Esophagus squamous epithelium (tissue), 4 donors: ENCODE results near the gene SERPINA9.

ENCODE experiments used
- POLR2A ChIP-seq, 4 donors: fragments of 450-650 bp; IDR thresholded peaks; one replicate each; pipeline ENCODE4 v1.6.1; 2017; ENCODE audit warnings: antibody characterized with exemption in 4 of 4, mild to moderate bottlenecking in 4 of 4, moderate library complexity in 3 of 4
- TF ChIP-seq, protein P1 (sequence below), 6 experiments: fragments of 450-650 bp in 4 of 6; fragments of 200-600 bp in 2 of 6; sonication (generic) in 2 of 6; IDR thresholded peaks; one replicate each; pipeline ENCODE4 v1.5.1; 2016 to 2019; ENCODE audit warnings: antibody characterized with exemption in 6 of 6, mild to moderate bottlenecking in 4 of 6, moderate library complexity in 4 of 6

DNA sequence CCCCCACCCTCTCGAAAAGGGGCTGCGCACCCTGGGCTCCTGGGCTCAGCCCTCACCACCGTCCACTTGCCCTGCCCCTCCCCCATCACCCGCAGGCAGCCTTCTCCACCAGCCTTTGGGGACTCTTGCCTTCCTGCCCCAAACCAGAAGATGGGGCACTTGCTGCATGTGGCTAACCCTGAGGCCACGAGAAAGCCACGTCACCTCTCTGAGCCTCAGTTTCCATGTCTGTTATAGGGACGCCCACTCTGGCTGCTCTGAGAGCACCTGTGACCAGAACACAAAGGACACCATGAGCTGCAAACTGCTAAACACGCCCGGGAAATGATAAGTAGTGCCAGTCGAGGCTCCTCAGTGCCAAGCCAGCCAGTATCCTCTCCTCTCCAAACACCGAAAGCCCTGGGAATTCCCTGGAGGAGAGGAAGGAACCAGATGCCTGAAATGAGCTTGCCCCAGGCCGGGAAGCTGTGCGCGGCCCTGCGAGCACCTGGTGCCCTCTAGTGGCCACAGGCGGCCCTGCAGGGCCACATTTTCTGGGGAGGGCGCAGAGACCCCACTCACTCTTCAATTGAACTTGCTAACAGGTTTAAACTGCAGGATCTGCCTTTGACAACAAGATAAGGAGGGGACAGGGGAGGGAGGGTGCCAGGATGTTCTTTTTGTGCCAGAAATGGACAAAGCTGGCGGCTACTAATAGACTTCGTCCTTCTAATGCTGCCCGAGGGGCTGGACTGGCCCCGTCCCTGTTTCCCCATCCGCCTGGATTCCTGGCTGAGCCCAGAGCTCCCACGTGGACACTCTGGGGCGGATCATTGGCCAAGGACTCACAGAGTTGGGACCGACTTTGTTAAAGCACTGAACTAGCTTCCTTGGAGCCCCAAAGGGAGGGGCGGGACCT is 10.2 kb upstream of the SERPINA9 start:
- TF ChIP-seq, protein P1, sequence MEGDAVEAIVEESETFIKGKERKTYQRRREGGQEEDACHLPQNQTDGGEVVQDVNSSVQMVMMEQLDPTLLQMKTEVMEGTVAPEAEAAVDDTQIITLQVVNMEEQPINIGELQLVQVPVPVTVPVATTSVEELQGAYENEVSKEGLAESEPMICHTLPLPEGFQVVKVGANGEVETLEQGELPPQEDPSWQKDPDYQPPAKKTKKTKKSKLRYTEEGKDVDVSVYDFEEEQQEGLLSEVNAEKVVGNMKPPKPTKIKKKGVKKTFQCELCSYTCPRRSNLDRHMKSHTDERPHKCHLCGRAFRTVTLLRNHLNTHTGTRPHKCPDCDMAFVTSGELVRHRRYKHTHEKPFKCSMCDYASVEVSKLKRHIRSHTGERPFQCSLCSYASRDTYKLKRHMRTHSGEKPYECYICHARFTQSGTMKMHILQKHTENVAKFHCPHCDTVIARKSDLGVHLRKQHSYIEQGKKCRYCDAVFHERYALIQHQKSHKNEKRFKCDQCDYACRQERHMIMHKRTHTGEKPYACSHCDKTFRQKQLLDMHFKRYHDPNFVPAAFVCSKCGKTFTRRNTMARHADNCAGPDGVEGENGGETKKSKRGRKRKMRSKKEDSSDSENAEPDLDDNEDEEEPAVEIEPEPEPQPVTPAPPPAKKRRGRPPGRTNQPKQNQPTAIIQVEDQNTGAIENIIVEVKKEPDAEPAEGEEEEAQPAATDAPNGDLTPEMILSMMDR (IDR thresholded peaks at IDR 0.05), result peak; percentile 95 to 99 (median 98)
- TF ChIP-seq POLR2A (IDR thresholded peaks at IDR 0.05), result no peak
